Activated CD4-positive, alpha-beta T cell treated with anti-CD3 and anti-CD28 coated beads, Interleukin-2, Interleukin-4, amounts not matched to agents 100 ng/mL and 50 ng/mL, durations not matched to agents 16 hours and 8 hours (primary cell): ENCODE measurements around the gene CYP2C19.
"Not testable (repeated sequence)": the region's sequence is repeated elsewhere in the genome, so short reads cannot be mapped to it uniquely, and the experiment has no call there.

ENCODE experiments used
- DNase-seq: peaks from one replicate; pipeline ENCODE4 v3.0.0-alpha.2; 2020; ENCODE audit warnings: low spot score

The CYP2C19 gene

DNA sequence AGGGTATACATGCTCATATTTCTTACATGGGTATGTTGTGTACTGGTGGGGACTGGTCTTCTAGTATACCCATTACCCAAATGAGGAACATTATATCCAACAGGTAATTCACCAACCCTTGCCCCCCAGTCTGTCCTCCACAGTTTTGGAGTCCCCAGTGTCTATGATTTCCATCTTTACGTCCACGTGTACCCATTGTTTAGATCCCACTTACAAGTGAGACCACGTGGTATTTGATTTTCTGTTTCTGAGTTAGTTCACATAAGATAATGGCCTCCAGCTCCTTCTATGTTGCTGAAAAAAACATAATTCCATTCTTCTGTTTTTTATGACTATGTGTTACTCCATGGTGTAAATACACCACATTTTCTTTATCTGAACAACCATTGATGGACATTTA lies 126.6 kb downstream of the CYP2C19 start:
- DNase-seq = no peak

GRCh38 chr10:94890264-94891022 lies 128.0 kb downstream of the CYP2C19 start:
- no peak for DNase-seq

GRCh38 chr10:94898414-94898813 lies 135.9 kb downstream of the CYP2C19 start:
- not testable (repeated sequence) for DNase-seq

DNA sequence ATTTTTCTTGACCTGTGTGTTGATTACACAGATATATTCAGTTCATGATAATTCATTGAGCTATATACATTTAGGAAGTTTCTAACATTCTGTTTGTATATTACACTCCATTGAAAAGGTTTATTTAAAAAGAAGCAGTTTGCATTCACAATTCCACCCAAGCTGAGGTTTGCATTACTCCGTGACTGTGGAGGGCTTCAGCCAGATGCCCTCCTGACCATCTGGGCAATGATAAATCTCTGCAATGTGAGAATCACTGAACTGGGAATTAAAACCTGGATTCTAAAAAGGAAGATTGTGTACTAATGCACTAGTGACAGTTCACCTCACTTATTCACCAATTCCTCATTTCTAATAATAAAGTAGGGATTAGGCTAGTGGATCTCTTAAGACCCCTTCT lies 139.6 kb downstream of the CYP2C19 start:
- no peak for DNase-seq

DNA sequence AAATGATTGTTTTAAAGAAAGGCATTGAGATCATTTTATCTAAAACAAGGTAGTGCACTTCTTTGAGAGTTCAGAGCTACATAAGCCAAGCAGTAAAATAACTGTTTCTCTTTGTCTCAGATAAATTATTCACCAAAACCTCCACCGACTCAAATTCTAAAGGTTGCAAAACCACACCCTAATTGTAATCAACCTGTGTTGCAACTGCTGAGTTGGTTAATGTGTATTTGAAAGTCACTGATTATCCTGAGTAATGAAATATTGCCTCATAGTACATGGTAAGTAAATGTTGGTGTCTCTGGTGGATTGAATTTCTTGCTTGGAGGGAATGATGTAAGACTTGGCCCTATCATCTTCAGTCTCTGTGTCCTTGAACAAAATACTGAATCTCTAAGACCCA lies 140.1 kb downstream of the CYP2C19 start:
- DNase-seq = no peak
